Hematopoietic multipotent progenitor cell (in vitro differentiated cells): ENCODE data around the gene TMEM60. TPM values are rescaled to one million over a fixed set of nuclear protein-coding genes. Genes with fewer than 3 reads are reported as not detected.
"Not testable (repeated sequence)": the region's sequence is repeated elsewhere in the genome, so short reads cannot be mapped to it uniquely, and the experiment has no call there.

Source experiments
- DNase-seq, 3 donors: peaks; one replicate each; pipeline ENCODE4 v3.0.0-alpha.2; 2011 to 2015; ENCODE audit warnings: low read depth in 2 of 3, low spot score in 2 of 3
- total RNA-seq: library from RNA; depleted of rRNA; stranded (reverse); fragments of >200 nt; gene quantifications from one replicate; pipeline ENCODE4 v1.2.3, GENCODE V29; 2012

TMEM60 gene
- total RNA-seq, 1 donor = 6.2 TPM

- no peak for DNase-seq
Measured at GRCh38 chr7:77812290-77812685, 14.1 kb upstream of the TMEM60 start.

GRCh38 chr7:77811516-77812289 lies 13.5 kb upstream of the TMEM60 start:
- no peak for DNase-seq

GRCh38 chr7:77808517-77808916 lies 10.3 kb upstream of the TMEM60 start:
- no peak for DNase-seq

GRCh38 chr7:77806425-77806824 lies 8.2 kb upstream of the TMEM60 start:
- no peak for DNase-seq

GRCh38 chr7:77802557-77803405 lies 4.5 kb upstream of the TMEM60 start:
- peak in 1 of 3 donors; percentile 44 for DNase-seq

- DNase-seq = no peak
Measured at GRCh38 chr7:77800730-77801129, 2.5 kb upstream of the TMEM60 start.

- DNase-seq = no peak
Measured at GRCh38 chr7:77800158-77800557, 1.9 kb upstream of the TMEM60 start.

- peak in 2 of 3 donors; percentile 31 to 59 for DNase-seq
Measured at GRCh38 chr7:77799078-77799964, 1.1 kb upstream of the TMEM60 start.

GRCh38 chr7:77797734-77798393 lies 370 bp downstream of the TMEM60 start:
- DNase-seq = no peak

- no peak for DNase-seq
Measured at GRCh38 chr7:77796960-77797359, 1.3 kb downstream of the TMEM60 start.

GRCh38 chr7:77796109-77796508 lies 2.1 kb downstream of the TMEM60 start:
- no peak for DNase-seq

GRCh38 chr7:77794000-77794399 lies 4.2 kb downstream of the TMEM60 start:
- no peak for DNase-seq

- no peak for DNase-seq
Measured at GRCh38 chr7:77791956-77792355, 6.3 kb downstream of the TMEM60 start.

GRCh38 chr7:77791336-77791735 lies 6.9 kb downstream of the TMEM60 start:
- DNase-seq = no peak

GRCh38 chr7:77788327-77788902 lies 9.8 kb downstream of the TMEM60 start:
- DNase-seq = no peak

- no peak for DNase-seq
Measured at GRCh38 chr7:77786741-77787140, 11.5 kb downstream of the TMEM60 start.

GRCh38 chr7:77786018-77786417 lies 12.2 kb downstream of the TMEM60 start:
- DNase-seq = no peak

GRCh38 chr7:77784426-77784825 lies 13.8 kb downstream of the TMEM60 start:
- not testable (repeated sequence) for DNase-seq

- DNase-seq = no peak
Measured at GRCh38 chr7:77783545-77783944, 14.7 kb downstream of the TMEM60 start.

GRCh38 chr7:77783111-77783510 lies 15.1 kb downstream of the TMEM60 start:
- no peak for DNase-seq
